ENCODE results near the gene SLC24A3.

SLC24A3 gene

DNA sequence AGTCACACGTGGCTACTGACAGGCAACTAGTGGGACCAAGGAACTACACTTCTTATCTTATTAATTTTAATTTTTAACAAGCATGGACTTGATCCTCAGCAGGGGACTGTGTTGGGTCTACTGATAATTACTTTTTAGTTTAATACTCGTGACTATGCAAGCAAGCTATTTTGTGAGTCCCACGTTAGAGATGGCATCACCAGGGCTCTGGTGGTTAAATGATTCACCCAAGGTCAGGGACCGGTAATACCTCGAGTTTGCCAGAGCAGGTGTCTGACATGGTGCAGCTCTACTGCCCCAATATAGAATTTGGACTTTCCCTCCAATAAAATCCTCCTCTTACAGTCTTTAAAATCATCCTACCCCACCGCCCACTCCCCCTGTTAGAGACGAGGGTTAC, 447.0 kb downstream of the SLC24A3 start:
- H3K36me3 ChIP-seq (replicated peaks; ENCODE audit: low read depth, low read length), result no peaks in the 10 kb centered on the region
- H2AFZ ChIP-seq (ENCODE audit: low read depth, low read length), result no peak overlapping the region
- 0 out of 2 replicates have a peak overlapping the region, but pooled peaks have one; percentile 14 for H3K9ac ChIP-seq (ENCODE audit: low read length)
- peaks cover 17% of the 10 kb centered on the region for H3K27me3 ChIP-seq (ENCODE audit: low read depth, low read length)
- no peaks in the 10 kb centered on the region for H3K9me3 ChIP-seq (ENCODE audit: insufficient read depth, low read length)
- TF ChIP-seq, protein P1, sequence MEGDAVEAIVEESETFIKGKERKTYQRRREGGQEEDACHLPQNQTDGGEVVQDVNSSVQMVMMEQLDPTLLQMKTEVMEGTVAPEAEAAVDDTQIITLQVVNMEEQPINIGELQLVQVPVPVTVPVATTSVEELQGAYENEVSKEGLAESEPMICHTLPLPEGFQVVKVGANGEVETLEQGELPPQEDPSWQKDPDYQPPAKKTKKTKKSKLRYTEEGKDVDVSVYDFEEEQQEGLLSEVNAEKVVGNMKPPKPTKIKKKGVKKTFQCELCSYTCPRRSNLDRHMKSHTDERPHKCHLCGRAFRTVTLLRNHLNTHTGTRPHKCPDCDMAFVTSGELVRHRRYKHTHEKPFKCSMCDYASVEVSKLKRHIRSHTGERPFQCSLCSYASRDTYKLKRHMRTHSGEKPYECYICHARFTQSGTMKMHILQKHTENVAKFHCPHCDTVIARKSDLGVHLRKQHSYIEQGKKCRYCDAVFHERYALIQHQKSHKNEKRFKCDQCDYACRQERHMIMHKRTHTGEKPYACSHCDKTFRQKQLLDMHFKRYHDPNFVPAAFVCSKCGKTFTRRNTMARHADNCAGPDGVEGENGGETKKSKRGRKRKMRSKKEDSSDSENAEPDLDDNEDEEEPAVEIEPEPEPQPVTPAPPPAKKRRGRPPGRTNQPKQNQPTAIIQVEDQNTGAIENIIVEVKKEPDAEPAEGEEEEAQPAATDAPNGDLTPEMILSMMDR (IDR thresholded peaks at IDR 0.05; ENCODE audit: low read depth, low read length), result no peak
- TF ChIP-seq EZH2phosphoT487 (IDR thresholded peaks at IDR 0.05; ENCODE audit: low read depth), result no peak
- no peak overlapping the region for H3K4me3 ChIP-seq (ENCODE audit: low read length)
- H3K27ac ChIP-seq (ENCODE audit: low read length), result peak overlapping the region; percentile 81
- no peaks in the 10 kb centered on the region for H4K20me1 ChIP-seq (ENCODE audit: insufficient read depth, low read length)
- peaks cover 46% of the 10 kb centered on the region for H3K4me1 ChIP-seq (ENCODE audit: low read length)
- no peaks in the 10 kb centered on the region for H3K79me2 ChIP-seq (ENCODE audit: low read length)
- peak overlapping the region; percentile 67 for H3K4me2 ChIP-seq (ENCODE audit: low read length)

DNA sequence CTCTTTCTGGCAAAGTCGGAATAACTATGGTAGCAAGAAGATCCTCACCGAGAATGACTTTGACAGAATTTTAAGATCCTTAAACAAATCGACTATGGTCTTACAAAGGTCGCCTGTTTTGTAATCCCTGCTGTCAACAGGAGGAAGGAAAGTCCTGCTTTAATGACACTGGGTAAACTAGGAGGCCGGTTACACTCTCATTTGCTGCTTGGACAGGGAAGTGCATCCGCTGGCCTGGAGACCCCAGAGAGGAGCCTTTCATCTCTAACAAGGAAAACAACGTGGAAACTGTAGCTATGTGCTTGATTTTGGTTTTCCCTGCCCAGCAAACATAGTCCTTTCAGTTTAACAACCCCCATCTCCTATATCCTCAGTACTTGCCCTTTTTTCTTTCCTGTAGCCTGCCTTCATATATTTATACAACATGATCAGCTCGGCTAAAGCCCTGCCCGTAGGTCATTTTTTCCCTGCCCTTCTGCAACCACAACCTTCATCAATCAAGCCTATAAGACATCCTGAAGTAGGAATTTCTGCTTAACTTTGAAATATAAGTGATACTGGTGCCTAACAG, 448.5 kb downstream of the SLC24A3 start:
- H3K4me1 ChIP-seq (ENCODE audit: low read length), result peaks cover 46% of the 10 kb centered on the region
- no peak overlapping the region for H3K4me3 ChIP-seq (ENCODE audit: low read length)
- H3K27ac ChIP-seq (ENCODE audit: low read length), result no peak overlapping the region
- no peak overlapping the region for H2AFZ ChIP-seq (ENCODE audit: low read depth, low read length)
- no peaks in the 10 kb centered on the region for H3K79me2 ChIP-seq (ENCODE audit: low read length)
- H3K4me2 ChIP-seq (ENCODE audit: low read length), result peak overlapping the region; percentile 46
- H3K27me3 ChIP-seq (ENCODE audit: low read depth, low read length), result peaks cover 31% of the 10 kb centered on the region
- H4K20me1 ChIP-seq (ENCODE audit: insufficient read depth, low read length), result no peaks in the 10 kb centered on the region
- H3K36me3 ChIP-seq (replicated peaks; ENCODE audit: low read depth, low read length), result no peaks in the 10 kb centered on the region
- no peak for TF ChIP-seq EZH2phosphoT487 (IDR thresholded peaks at IDR 0.05; ENCODE audit: low read depth)
- TF ChIP-seq, protein P1 (IDR thresholded peaks at IDR 0.05; ENCODE audit: low read depth, low read length), result no peak
- H3K9ac ChIP-seq (ENCODE audit: low read length), result no peak overlapping the region
- no peaks in the 10 kb centered on the region for H3K9me3 ChIP-seq (ENCODE audit: insufficient read depth, low read length)

DNA sequence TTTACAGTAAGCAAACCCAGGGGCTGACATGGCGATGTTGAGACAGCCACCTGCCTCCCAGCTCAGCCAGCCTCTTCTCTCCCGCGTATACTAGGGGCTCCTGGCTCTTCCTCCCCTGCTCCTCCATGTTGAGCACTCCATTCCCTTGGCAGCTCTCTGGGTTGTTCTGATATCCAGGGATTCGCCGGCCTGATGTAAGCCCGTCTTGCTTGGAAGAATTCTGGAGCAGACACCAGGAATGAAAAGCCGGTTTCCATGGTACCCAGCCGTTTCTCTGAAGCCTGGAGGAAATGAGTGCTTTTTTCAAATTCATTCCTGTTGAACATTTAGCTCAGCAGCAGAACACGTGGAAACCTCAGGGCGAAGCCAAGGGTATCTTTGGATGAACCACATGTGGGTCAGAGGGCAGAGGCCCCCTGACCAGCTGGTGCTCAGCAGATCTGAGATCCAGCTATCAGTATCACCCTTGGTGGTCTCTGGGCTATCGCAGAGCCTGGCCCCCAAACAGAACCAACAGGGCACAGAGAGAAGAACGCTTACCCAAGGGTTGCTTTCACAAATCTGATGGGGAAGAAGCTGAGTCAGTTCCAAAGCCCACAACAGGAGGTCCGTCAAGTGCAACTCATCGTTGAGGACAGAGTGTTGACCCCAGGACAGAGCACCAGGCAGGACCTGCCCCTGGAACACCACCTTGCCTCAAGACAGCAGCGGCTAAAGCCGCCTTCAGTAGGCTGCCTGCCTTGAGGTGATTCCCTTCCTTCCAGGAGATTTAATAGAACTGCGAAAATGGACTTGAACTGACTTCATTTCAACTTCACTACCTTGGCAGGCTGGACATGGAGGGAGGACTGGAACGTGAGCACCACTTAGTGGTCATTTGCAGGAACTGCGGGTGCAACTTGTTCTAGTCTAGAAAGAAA, 449.5 kb downstream of the SLC24A3 start:
- H4K20me1 ChIP-seq (ENCODE audit: insufficient read depth, low read length), result no peaks in the 10 kb centered on the region
- H3K9ac ChIP-seq (ENCODE audit: low read length), result no peak overlapping the region
- H3K27ac ChIP-seq (ENCODE audit: low read length), result no peak overlapping the region
- no peaks in the 10 kb centered on the region for H3K36me3 ChIP-seq (replicated peaks; ENCODE audit: low read depth, low read length)
- peak overlapping the region; percentile 13; the same call in 1 of the 2 replicates for H2AFZ ChIP-seq (ENCODE audit: low read depth, low read length)
- H3K4me2 ChIP-seq (ENCODE audit: low read length), result peak overlapping the region; percentile 46
- H3K9me3 ChIP-seq (ENCODE audit: insufficient read depth, low read length), result no peaks in the 10 kb centered on the region
- no peaks in the 10 kb centered on the region for H3K79me2 ChIP-seq (ENCODE audit: low read length)
- peaks cover 32% of the 10 kb centered on the region for H3K27me3 ChIP-seq (ENCODE audit: low read depth, low read length)
- TF ChIP-seq, protein P1 (IDR thresholded peaks at IDR 0.05; ENCODE audit: low read depth, low read length), result peak; percentile 98
- TF ChIP-seq EZH2phosphoT487 (IDR thresholded peaks at IDR 0.05; ENCODE audit: low read depth), result no peak
- 0 out of 2 replicates have a peak overlapping the region, but pooled peaks have one; percentile 4 for H3K4me3 ChIP-seq (ENCODE audit: low read length)
- peaks cover 46% of the 10 kb centered on the region for H3K4me1 ChIP-seq (ENCODE audit: low read length)

GRCh38 chr20:19662637-19662995, 450.2 kb downstream of the SLC24A3 start:
- no peak overlapping the region for H2AFZ ChIP-seq (ENCODE audit: low read depth, low read length)
- H3K4me2 ChIP-seq (ENCODE audit: low read length), result no peak overlapping the region
- H3K4me1 ChIP-seq (ENCODE audit: low read length), result peaks cover 45% of the 10 kb centered on the region
- H3K79me2 ChIP-seq (ENCODE audit: low read length), result no peaks in the 10 kb centered on the region
- no peak for TF ChIP-seq EZH2phosphoT487 (IDR thresholded peaks at IDR 0.05; ENCODE audit: low read depth)
- peaks cover 32% of the 10 kb centered on the region for H3K27me3 ChIP-seq (ENCODE audit: low read depth, low read length)
- H4K20me1 ChIP-seq (ENCODE audit: insufficient read depth, low read length), result no peaks in the 10 kb centered on the region
- H3K36me3 ChIP-seq (replicated peaks; ENCODE audit: low read depth, low read length), result no peaks in the 10 kb centered on the region
- H3K27ac ChIP-seq (ENCODE audit: low read length), result no peak overlapping the region
- H3K4me3 ChIP-seq (ENCODE audit: low read length), result no peak overlapping the region
- H3K9ac ChIP-seq (ENCODE audit: low read length), result no peak overlapping the region
- H3K9me3 ChIP-seq (ENCODE audit: insufficient read depth, low read length), result no peaks in the 10 kb centered on the region
